A673 (cell line): ENCODE results near the gene TENM3. TPM values are rescaled to one million over a fixed set of nuclear protein-coding genes. Genes with fewer than 3 reads are reported as not detected.

ENCODE experiments used
- BruUV-seq: library from RNA; stranded (reverse); fragments of 400-500 nt; replicated peaks from 2 replicates; lab custom pipeline; 2021; lab: Mats Ljungman, UMichigan
- CTCF ChIA-PET: fragments of 300-600 bp; sonication (Branson Sonifier 250); formaldehyde crosslinking; loops from one replicate; lab custom pipeline; 2022; ENCODE audit warnings: antibody characterized with exemption; lab: Charles Lee
- POLR2A ChIA-PET: fragments of 300-600 bp; sonication (Branson Sonifier 250); formaldehyde crosslinking; loops from one replicate; lab custom pipeline; 2022; ENCODE audit warnings: antibody characterized with exemption; ENCODE audit not compliant: low non-redundant PET; lab: Charles Lee
- DNase-seq: peaks from one replicate; pipeline ENCODE4 v3.0.0-alpha.2; 2015; ENCODE audit warnings: low spot score
- H3K27ac ChIP-seq: fragments of 200-600 bp; sonication (generic); 2 replicates; pipeline ENCODE4 v1.5.1; 2016; ENCODE audit warnings: mixed run types, low read depth, mild to moderate bottlenecking, mixed read lengths, antibody characterized with exemption, low read length; ENCODE audit not compliant: poor library complexity, severe bottlenecking
- H3K27me3 ChIP-seq: fragments of 200-600 bp; sonication (generic); replicated peaks from 2 replicates; pipeline ENCODE4 v1.6.1; 2017; ENCODE audit warnings: mixed run types, low read depth, mild to moderate bottlenecking, mixed read lengths, antibody characterized with exemption, low read length; ENCODE audit not compliant: insufficient read depth, poor library complexity
- H3K36me3 ChIP-seq: fragments of 200-600 bp; sonication (generic); 2 replicates; pipeline ENCODE4 v1.6.1; 2016; ENCODE audit warnings: mixed run types, mild to moderate bottlenecking, mixed read lengths, antibody characterized with exemption, low read length; ENCODE audit not compliant: insufficient read depth, poor library complexity, severe bottlenecking
- H3K4me1 ChIP-seq: fragments of 200-600 bp; sonication (generic); 2 replicates; pipeline ENCODE4 v1.6.1; 2017; ENCODE audit warnings: mixed run types, mild to moderate bottlenecking, mixed read lengths, antibody characterized with exemption, low read length; ENCODE audit not compliant: insufficient read depth, poor library complexity, severe bottlenecking
- H3K4me3 ChIP-seq: fragments of 200-600 bp; sonication (generic); 2 replicates; pipeline ENCODE4 v1.5.1; 2016; ENCODE audit warnings: low read depth, mixed run types, mild to moderate bottlenecking, mixed read lengths, low read length; ENCODE audit not compliant: poor library complexity, severe bottlenecking
- H3K9me3 ChIP-seq: fragments of 200-600 bp; sonication (generic); 2 replicates; pipeline ENCODE4 v1.6.1; 2016; ENCODE audit warnings: mixed run types, low read depth, mild to moderate bottlenecking, mixed read lengths, antibody characterized with exemption, low read length; ENCODE audit not compliant: poor library complexity, severe bottlenecking
- EZH2 ChIP-seq: fragments of 200-600 bp; sonication (generic); IDR thresholded peaks from 2 replicates; pipeline ENCODE4 v1.6.1; 2017; ENCODE audit warnings: borderline replicate concordance, low read depth, mild to moderate bottlenecking, mixed read lengths, antibody characterized with exemption, low read length; ENCODE audit not compliant: poor library complexity, severe bottlenecking
- intact Hi-C: fragments of 100-400 bp; cut with micrococcal nuclease; formaldehyde crosslinking; loops from one replicate; pipeline ENCODE4 v1.10.0; 2022; ENCODE audit not compliant: unreplicated experiment
- total RNA-seq: library from RNA; stranded (reverse); gene quantifications from 2 replicates; pipeline ENCODE4 v1.2.3, GENCODE V29; 2021
- TF ChIP-seq, protein P1 (sequence below): fragments of 300-800, 200-600 bp; sonication (generic); conservative IDR thresholded peaks from 2 replicates; pipeline ENCODE4 v1.5.1; 2017; ENCODE audit warnings: low read depth, mild to moderate bottlenecking, antibody characterized with exemption, low read length, moderate library complexity, mixed read lengths

TENM3 gene
- total RNA-seq, 1 experiment from 2014 or later = 26.4 TPM

GRCh38 chr4:182624281-182624680 lies 381.1 kb downstream of the TENM3 start:
- CTCF ChIA-PET = no interaction called here
- BruUV-seq = no TSS peak
- no peak for DNase-seq

DNA sequence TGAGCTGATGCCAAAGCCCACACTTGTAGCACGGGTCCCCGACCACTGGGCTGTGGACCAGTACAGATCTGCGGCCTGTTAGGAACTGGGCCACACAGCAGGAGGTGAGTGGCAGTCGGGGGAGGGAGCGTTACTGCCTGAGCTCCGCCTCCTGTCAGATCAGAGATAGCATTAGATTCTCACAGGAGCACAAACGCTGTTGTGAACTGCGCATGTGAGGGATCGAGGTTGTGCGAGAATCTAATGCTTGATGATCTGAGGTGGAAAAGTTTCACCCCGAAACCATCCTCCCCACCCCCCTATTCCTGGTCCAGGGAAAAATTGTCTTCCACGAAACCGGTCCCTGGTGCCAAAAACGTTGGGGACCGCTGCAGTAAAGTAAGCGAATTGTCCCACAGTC lies 382.0 kb downstream of the TENM3 start:
- intact Hi-C loops = no loop called here
- no peaks in the 10 kb centered on the region for H3K36me3 ChIP-seq
- ChIA-PET POLR2A (no interaction called here), CTCF (no interaction called here)
- H3K4me3 ChIP-seq = no peak overlapping the region
- H3K9me3 ChIP-seq = no peaks in the 10 kb centered on the region
- TF ChIP-seq, protein P1, sequence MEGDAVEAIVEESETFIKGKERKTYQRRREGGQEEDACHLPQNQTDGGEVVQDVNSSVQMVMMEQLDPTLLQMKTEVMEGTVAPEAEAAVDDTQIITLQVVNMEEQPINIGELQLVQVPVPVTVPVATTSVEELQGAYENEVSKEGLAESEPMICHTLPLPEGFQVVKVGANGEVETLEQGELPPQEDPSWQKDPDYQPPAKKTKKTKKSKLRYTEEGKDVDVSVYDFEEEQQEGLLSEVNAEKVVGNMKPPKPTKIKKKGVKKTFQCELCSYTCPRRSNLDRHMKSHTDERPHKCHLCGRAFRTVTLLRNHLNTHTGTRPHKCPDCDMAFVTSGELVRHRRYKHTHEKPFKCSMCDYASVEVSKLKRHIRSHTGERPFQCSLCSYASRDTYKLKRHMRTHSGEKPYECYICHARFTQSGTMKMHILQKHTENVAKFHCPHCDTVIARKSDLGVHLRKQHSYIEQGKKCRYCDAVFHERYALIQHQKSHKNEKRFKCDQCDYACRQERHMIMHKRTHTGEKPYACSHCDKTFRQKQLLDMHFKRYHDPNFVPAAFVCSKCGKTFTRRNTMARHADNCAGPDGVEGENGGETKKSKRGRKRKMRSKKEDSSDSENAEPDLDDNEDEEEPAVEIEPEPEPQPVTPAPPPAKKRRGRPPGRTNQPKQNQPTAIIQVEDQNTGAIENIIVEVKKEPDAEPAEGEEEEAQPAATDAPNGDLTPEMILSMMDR = no peak
- TF ChIP-seq EZH2 = no peak
- no peaks in the 10 kb centered on the region for H3K4me1 ChIP-seq
- BruUV-seq = no TSS peak
- no peaks in the 10 kb centered on the region for H3K27me3 ChIP-seq
- H3K27ac ChIP-seq = no peak overlapping the region
- no peak for DNase-seq

More at GRCh38 chr4:182624281-182624680, 381.1 kb downstream of the TENM3 start:
- H3K27me3 ChIP-seq = no peaks in the 10 kb centered on the region
- intact Hi-C loops = no loop called here
- no peaks in the 10 kb centered on the region for H3K4me1 ChIP-seq
- no peaks in the 10 kb centered on the region for H3K36me3 ChIP-seq
- POLR2A ChIA-PET = no interaction called here
- TF ChIP-seq EZH2 = no peak
- TF ChIP-seq, protein P1 = no peak
- H3K9me3 ChIP-seq = no peaks in the 10 kb centered on the region
- no peak overlapping the region for H3K4me3 ChIP-seq
- no peak overlapping the region for H3K27ac ChIP-seq

DNA sequence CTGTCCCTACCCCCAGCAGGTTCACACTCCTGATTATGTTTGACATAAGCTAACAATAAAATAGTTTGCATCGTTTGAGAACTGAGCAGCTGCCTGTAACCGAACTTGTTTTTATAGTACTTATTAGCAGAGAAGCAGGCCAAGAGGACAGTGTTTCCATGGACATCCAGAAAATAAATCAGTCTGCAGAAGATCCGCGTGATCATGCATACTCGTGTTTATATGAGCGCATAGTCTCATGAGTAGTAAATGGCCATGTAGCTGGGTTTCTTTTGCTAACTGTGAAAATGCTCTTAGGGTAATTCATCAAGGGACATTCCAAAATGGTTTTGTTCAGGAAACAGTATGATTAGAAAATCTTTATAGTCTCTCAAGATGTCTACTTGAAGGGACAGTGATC lies 384.8 kb downstream of the TENM3 start:
- H3K4me1 ChIP-seq = no peaks in the 10 kb centered on the region
- POLR2A ChIA-PET = no interaction called here
- no peak overlapping the region for H3K27ac ChIP-seq
- no peak for DNase-seq
- no peaks in the 10 kb centered on the region for H3K9me3 ChIP-seq
- TF ChIP-seq, protein P1 = no peak
- TF ChIP-seq EZH2 = no peak
- intact Hi-C loops = no loop called here
- no peak overlapping the region for H3K4me3 ChIP-seq
- no TSS peak for BruUV-seq
- no peaks in the 10 kb centered on the region for H3K36me3 ChIP-seq
- CTCF ChIA-PET = no interaction called here
- no peaks in the 10 kb centered on the region for H3K27me3 ChIP-seq
